Colonic mucosa (tissue), 4 donors: ENCODE measurements around the gene RTL1. TPM values are rescaled to one million over a fixed set of nuclear protein-coding genes. Genes with fewer than 3 reads are reported as not detected.

Experiments used
- DNase-seq: peaks from one replicate; pipeline ENCODE4 v3.0.0-alpha.2; 2020
- H3K27ac ChIP-seq: fragments of 200-600 bp; one replicate; pipeline ENCODE4 v1.8.0; 2021
- H3K27me3 ChIP-seq: fragments of 200-600 bp; one replicate; pipeline ENCODE4 v1.8.0; 2021
- H3K36me3 ChIP-seq: fragments of 200-600 bp; one replicate; pipeline ENCODE4 v1.8.0; 2021
- H3K4me1 ChIP-seq: fragments of 200-600 bp; one replicate; pipeline ENCODE4 v1.8.0; 2021; ENCODE audit warnings: mild to moderate bottlenecking
- H3K4me3 ChIP-seq: fragments of 200-600 bp; one replicate; pipeline ENCODE4 v1.8.0; 2021
- H3K9ac ChIP-seq, 2 donors: one replicate each; pipeline ENCODE4 v1.7.0; 2013; ENCODE audit warnings: control low read depth in 2 of 2, low read depth in 2 of 2, low read length in 2 of 2
- H3K9me3 ChIP-seq: fragments of 200-600 bp; one replicate; pipeline ENCODE4 v1.8.0; 2021
- CTCF ChIP-seq: fragments of 200-600 bp; IDR thresholded peaks from one replicate; pipeline ENCODE4 v1.8.0; 2022; ENCODE audit warnings: antibody characterized with exemption, mild to moderate bottlenecking
- intact Hi-C: fragments of 100-400 bp; cut with DNase I; formaldehyde crosslinking; loops from one replicate; pipeline ENCODE4 v1.14.1; 2022
- total RNA-seq, 2 donors: library from RNA; stranded (reverse); fragmentation: NEBNext Ultra II Directional in 1 of 2; extraction: Animal tissue kit (Norgen Biotek cat#: 25700) in 1 of 2; gene quantifications; one replicate each; pipeline ENCODE4 v1.2.1, GENCODE V29; 2021
- donor health status: healthy.
- donor health status: DM: no; HTN: no; CAD: no.
- donor health status: DM: no; HTN: no; CAD: no.

Gene RTL1
- total RNA-seq, 2 donors from 2014 or later: not detected

- peak; percentile 12 for DNase-seq
- H3K9me3 ChIP-seq: no peaks in the 10 kb centered on the region
- H3K27ac ChIP-seq: no peak overlapping the region
- H3K27me3 ChIP-seq: peaks cover 10% of the 10 kb centered on the region
- intact Hi-C loops: loop anchor here (5.0 kb wide), 1 partner anchor 49 kb away; no protein-coding TSS in a partner anchor
- no peak for TF ChIP-seq CTCF
- peaks cover 4% of the 10 kb centered on the region for H3K4me1 ChIP-seq
- no peaks in the 10 kb centered on the region for H3K36me3 ChIP-seq
- no peak overlapping the region for H3K9ac ChIP-seq
- H3K4me3 ChIP-seq: no peak overlapping the region
Measured at GRCh38 chr14:100901391-100902183, 1.9 kb downstream of the RTL1 start.

- H3K27ac ChIP-seq: no peak overlapping the region
- peaks cover 4% of the 10 kb centered on the region for H3K4me1 ChIP-seq
- peak; percentile 64 for DNase-seq
- intact Hi-C loops: loop anchor here (5.0 kb wide), 1 partner anchor 49 kb away; no protein-coding TSS in a partner anchor
- no peaks in the 10 kb centered on the region for H3K36me3 ChIP-seq
- H3K9me3 ChIP-seq: no peaks in the 10 kb centered on the region
- TF ChIP-seq CTCF: no peak
- no peak overlapping the region for H3K4me3 ChIP-seq
- H3K27me3 ChIP-seq: peaks cover 10% of the 10 kb centered on the region
- no peak overlapping the region for H3K9ac ChIP-seq
Measured at GRCh38 chr14:100900837-100901390, 2.6 kb downstream of the RTL1 start.

- intact Hi-C loops: loop anchor here (5.0 kb wide), 1 partner anchor 48 kb away; no protein-coding TSS in a partner anchor
- Histone ChIP-seq H3K27me3 (peaks cover 10% of the 10 kb centered on the region), H3K27ac (no peak overlapping the region), H3K9ac (no peak overlapping the region), H3K4me1 (peaks cover 4% of the 10 kb centered on the region), H3K4me3 (no peak overlapping the region), H3K36me3 (no peaks in the 10 kb centered on the region), H3K9me3 (no peaks in the 10 kb centered on the region)
- DNase-seq: peak; percentile 38
- TF ChIP-seq CTCF: no peak
Measured at GRCh38 chr14:100899884-100900771, 3.4 kb downstream of the RTL1 start.

- DNase-seq: peak; percentile 25
- Histone ChIP-seq H3K9ac (no peak overlapping the region), H3K4me3 (no peak overlapping the region), H3K27ac (no peak overlapping the region), H3K4me1 (peaks cover 4% of the 10 kb centered on the region), H3K27me3 (peaks cover 10% of the 10 kb centered on the region), H3K9me3 (no peaks in the 10 kb centered on the region), H3K36me3 (no peaks in the 10 kb centered on the region)
- TF ChIP-seq CTCF: no peak
- intact Hi-C loops: no loop called here
Measured at GRCh38 chr14:100898935-100899883, 4.3 kb downstream of the RTL1 start.
